Measurements from ENCODE around the gene BRINP2.

BRINP2 gene

DNA sequence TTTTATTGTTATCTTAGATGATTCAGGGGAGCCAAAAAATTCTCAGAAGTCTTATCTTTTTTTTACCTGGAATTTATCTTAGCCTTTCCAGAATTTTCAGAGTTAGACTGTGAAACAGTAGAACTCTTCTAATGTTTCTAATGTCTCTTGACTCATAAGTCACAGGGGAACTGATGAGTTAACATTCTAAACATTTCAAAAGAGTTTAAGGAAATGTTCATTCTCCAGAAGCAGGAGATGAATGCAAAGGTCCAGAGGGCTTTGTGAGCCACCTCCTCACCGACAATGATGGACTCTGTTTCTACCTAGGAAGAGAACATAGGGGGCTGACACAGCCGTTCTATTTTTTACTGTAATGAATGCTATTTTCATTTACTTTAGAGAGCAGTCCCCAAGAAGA lies 157.5 kb downstream of the BRINP2 start:
- DNase-seq (ENCODE audit: low spot score): no peak
- in situ Hi-C loops (cut with MboI; ENCODE audit: low sequenced_read_pairs, unreplicated experiment): no loop called here
- TF ChIP-seq CTCF (IDR thresholded peaks at IDR 0.05; ENCODE audit: borderline replicate concordance, control extremely low read depth, extremely low read depth, insufficient read depth, missing control alignments): no peak

- in situ Hi-C loops (cut with MboI; ENCODE audit: low sequenced_read_pairs, unreplicated experiment): no loop called here
- DNase-seq (ENCODE audit: low spot score): no peak
- no peak for TF ChIP-seq CTCF (IDR thresholded peaks at IDR 0.05; ENCODE audit: borderline replicate concordance, control extremely low read depth, extremely low read depth, insufficient read depth, missing control alignments)
These were observed 159.1 kb downstream of the BRINP2 start for GRCh38 chr1:177329871-177330270.

Measured in GM13976 (cell line).